Natural killer cell (primary cell): ENCODE measurements around the gene NUTM2A. TPM values are rescaled to one million over a fixed set of nuclear protein-coding genes. Genes with fewer than 3 reads are reported as not detected.
"Not testable (repeated sequence)": the region's sequence is repeated elsewhere in the genome, so short reads cannot be mapped to it uniquely, and the experiment has no call there.

Experiments used
- ATAC-seq, 3 donors: fragments of 150-1000 bp in 2 of 3; fragments of 200-7000 bp in 1 of 3; cut with Tn5 transposase; 1 replicate in 1 of 3; 2 replicates in 2 of 3; pipeline ENCODE4 v1.10.0; 2021; ENCODE audit warnings: mild to moderate bottlenecking in 2 of 3, moderate library complexity in 2 of 3
- DNase-seq, 2 donors: peaks; one replicate each; pipeline versions ENCODE4 v3.0.0 to v3.0.0-alpha.2; 2013 to 2021; ENCODE audit warnings: mixed read lengths in 1 of 2
- H3K27ac ChIP-seq: one replicate; pipeline ENCODE4 v1.5.1; 2013; ENCODE audit warnings: mild to moderate bottlenecking, low read length
- H3K27me3 ChIP-seq: one replicate; pipeline ENCODE4 v1.6.1; 2013; ENCODE audit warnings: low read length; ENCODE audit not compliant: control insufficient read depth, insufficient read depth
- H3K36me3 ChIP-seq: one replicate; pipeline ENCODE4 v1.6.1; 2013; ENCODE audit warnings: low read length; ENCODE audit not compliant: control insufficient read depth, insufficient read depth
- H3K4me1 ChIP-seq: one replicate; pipeline ENCODE4 v1.6.1; 2013; ENCODE audit warnings: low read length; ENCODE audit not compliant: control insufficient read depth, insufficient read depth
- H3K4me3 ChIP-seq: one replicate; pipeline ENCODE4 v1.5.1; 2013; ENCODE audit warnings: low read length
- H3K9me3 ChIP-seq: one replicate; pipeline ENCODE4 v1.6.1; 2013; ENCODE audit warnings: low read length; ENCODE audit not compliant: control insufficient read depth, insufficient read depth
- H3K27ac Mint-ChIP-seq, 2 donors: one replicate each; pipeline ENCODE4 v1.8.0; 2022; ENCODE audit warnings: mild to moderate bottlenecking in 2 of 2, mixed read lengths in 2 of 2, moderate library complexity in 1 of 2
- H3K27me3 Mint-ChIP-seq, 2 donors: one replicate each; pipeline ENCODE4 v1.8.0; 2022; ENCODE audit warnings: low read depth in 2 of 2, mixed read lengths in 2 of 2
- H3K36me3 Mint-ChIP-seq: one replicate; pipeline ENCODE4 v1.8.0; 2022; ENCODE audit warnings: mixed read lengths
- H3K4me1 Mint-ChIP-seq, 2 donors: one replicate each; pipeline ENCODE4 v1.8.0; 2022; ENCODE audit warnings: mixed read lengths in 2 of 2
- H3K4me3 Mint-ChIP-seq: one replicate; pipeline ENCODE4 v1.8.0; 2022; ENCODE audit warnings: mild to moderate bottlenecking, moderate library complexity, mixed read lengths
- H3K9me3 Mint-ChIP-seq, 2 donors: one replicate each; pipeline ENCODE4 v1.8.0; 2022; ENCODE audit warnings: mixed read lengths in 2 of 2
- WGBS: methylation state at CpG from one replicate; pipeline ENCODE4 v1.1.7; 2013; ENCODE audit warnings: missing lambda C conversion rate; ENCODE audit not compliant: insufficient coverage; 5-methylcytosine and 5-hydroxymethylcytosine counted together
- intact Hi-C: fragments of 100-400 bp; cut with micrococcal nuclease; formaldehyde crosslinking; loops from one replicate; pipeline ENCODE4 v1.14.2; 2022
- total RNA-seq, 4 donors: library from RNA; stranded (reverse); fragments of 120-200 nt in 1 of 4; gene quantifications; one replicate each; pipeline versions ENCODE4 v1.2.3 to v1.2.4, GENCODE V29; 2013 to 2022

Gene NUTM2A
- total RNA-seq, 3 donors from 2014 or later (not counting 1 experiment from before 2014, with no cell fraction given) = 0.93 to 1.7 (median 1.5) TPM

DNA sequence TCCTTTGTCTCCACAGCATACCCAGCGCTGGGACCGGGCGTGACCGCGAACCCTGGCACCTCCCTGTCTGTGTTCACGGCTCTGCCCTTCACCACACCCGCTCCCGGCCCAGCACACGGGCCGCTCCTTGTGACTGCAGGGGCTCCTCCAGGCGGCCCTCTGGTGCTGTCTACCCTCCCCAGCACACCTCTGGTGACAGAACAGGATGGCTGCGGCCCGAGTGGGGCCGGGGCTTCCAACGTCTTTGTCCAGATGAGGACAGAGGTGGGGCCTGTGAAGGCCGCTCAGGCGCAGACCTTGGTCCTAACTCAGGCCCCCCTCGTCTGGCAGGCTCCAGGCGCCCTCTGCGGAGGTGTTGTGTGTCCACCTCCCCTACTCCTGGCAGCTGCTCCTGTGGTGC is 3.0 kb downstream of the NUTM2A start:
- H3K9me3 ChIP-seq, H3K27ac Mint-ChIP-seq, DNase-seq, H3K4me3 ChIP-seq, H3K27ac ChIP-seq, H3K9me3 Mint-ChIP-seq, H3K4me1 ChIP-seq, ATAC-seq, intact Hi-C loops, H3K4me1 Mint-ChIP-seq, H3K27me3 ChIP-seq, H3K36me3 Mint-ChIP-seq, H3K27me3 Mint-ChIP-seq, H3K4me3 Mint-ChIP-seq, H3K36me3 ChIP-seq: not testable (repeated sequence)
- WGBS = 97% methylated on average over 5 of the region's 20 CpGs

GRCh38 chr10:87229211-87229610 is 4.0 kb downstream of the NUTM2A start:
- H3K4me3 ChIP-seq, H3K36me3 Mint-ChIP-seq, H3K27ac ChIP-seq, H3K27me3 Mint-ChIP-seq, ATAC-seq, intact Hi-C loops, H3K4me3 Mint-ChIP-seq, H3K27me3 ChIP-seq, H3K36me3 ChIP-seq, H3K27ac Mint-ChIP-seq, H3K4me1 Mint-ChIP-seq, DNase-seq, H3K9me3 ChIP-seq, H3K4me1 ChIP-seq, H3K9me3 Mint-ChIP-seq: not testable (repeated sequence)
- 93% methylated on average over 7 of the region's 9 CpGs for WGBS

- H3K27me3 Mint-ChIP-seq = not testable (repeated sequence)
Observed at GRCh38 chr10:87234854-87235253, 9.6 kb downstream of the NUTM2A start.

DNA sequence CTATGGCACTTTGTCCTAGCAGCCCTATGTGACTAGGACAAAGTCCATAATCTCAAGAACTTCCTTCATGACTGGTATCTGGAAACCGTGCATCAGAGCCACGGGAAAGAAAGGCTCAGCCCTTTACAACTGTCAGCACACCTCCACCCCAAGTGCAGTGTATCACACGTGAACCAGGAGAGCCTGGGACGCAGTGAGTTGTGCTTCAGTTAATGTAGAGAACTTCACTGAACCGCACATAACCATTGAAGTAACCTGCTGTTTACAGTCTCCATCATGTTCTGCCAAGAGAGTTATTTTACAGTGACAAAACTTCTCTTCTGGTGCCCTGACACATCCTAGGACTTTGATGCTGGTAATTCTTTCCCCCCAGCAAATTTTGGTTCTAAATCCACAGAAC is 12.0 kb downstream of the NUTM2A start:
- H3K4me3 Mint-ChIP-seq, H3K9me3 ChIP-seq: not testable (repeated sequence)
- 93% methylated on average over 3 of the region's 5 CpGs for WGBS

More at GRCh38 chr10:87234854-87235253, 9.6 kb downstream of the NUTM2A start:
- ATAC-seq, H3K36me3 ChIP-seq, H3K4me3 Mint-ChIP-seq, H3K4me1 ChIP-seq, H3K4me3 ChIP-seq, H3K27me3 ChIP-seq, H3K4me1 Mint-ChIP-seq, H3K36me3 Mint-ChIP-seq, H3K27ac ChIP-seq, DNase-seq, H3K27ac Mint-ChIP-seq, H3K9me3 ChIP-seq, intact Hi-C loops, H3K9me3 Mint-ChIP-seq: not testable (repeated sequence)
- no CpG with 5 or more reads among the region's 7 CpGs for WGBS

DNA sequence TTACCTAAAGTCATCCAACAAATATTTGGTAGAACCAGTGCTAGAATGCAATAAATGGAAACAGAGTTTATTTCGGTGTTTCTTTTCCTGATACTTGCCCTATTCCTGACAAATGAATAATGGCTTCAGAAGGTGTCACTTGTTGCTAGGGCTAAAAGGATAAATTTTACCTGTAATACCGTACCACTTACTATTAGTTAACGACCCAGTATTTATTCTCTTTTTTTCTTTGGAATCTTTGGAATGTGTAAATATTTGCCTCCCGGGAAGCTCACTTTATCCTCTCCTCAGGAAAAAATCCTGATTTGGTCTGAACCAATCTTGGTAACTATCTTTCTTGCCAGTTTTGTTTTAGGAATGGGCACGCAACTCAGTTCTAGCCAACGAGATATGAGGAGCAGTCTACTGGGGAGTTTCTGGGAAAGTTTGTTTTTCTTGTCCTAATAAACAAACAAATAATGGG is 14.1 kb downstream of the NUTM2A start:
- H3K9me3 ChIP-seq, H3K27me3 Mint-ChIP-seq, H3K27ac Mint-ChIP-seq, ATAC-seq, H3K9me3 Mint-ChIP-seq, H3K4me1 ChIP-seq, H3K4me1 Mint-ChIP-seq, H3K4me3 ChIP-seq, H3K27ac ChIP-seq, H3K36me3 ChIP-seq, H3K27me3 ChIP-seq, H3K36me3 Mint-ChIP-seq, intact Hi-C loops, DNase-seq, H3K4me3 Mint-ChIP-seq: not testable (repeated sequence)
- WGBS = no CpG with 5 or more reads among the region's 6 CpGs

More for the DNA sequence above, 12.0 kb downstream of the NUTM2A start:
- ATAC-seq, intact Hi-C loops, DNase-seq, H3K9me3 Mint-ChIP-seq, H3K4me1 Mint-ChIP-seq, H3K36me3 ChIP-seq, H3K4me3 ChIP-seq, H3K27me3 ChIP-seq, H3K27ac ChIP-seq, H3K27ac Mint-ChIP-seq, H3K36me3 Mint-ChIP-seq, H3K27me3 Mint-ChIP-seq, H3K4me1 ChIP-seq: not testable (repeated sequence)

DNA sequence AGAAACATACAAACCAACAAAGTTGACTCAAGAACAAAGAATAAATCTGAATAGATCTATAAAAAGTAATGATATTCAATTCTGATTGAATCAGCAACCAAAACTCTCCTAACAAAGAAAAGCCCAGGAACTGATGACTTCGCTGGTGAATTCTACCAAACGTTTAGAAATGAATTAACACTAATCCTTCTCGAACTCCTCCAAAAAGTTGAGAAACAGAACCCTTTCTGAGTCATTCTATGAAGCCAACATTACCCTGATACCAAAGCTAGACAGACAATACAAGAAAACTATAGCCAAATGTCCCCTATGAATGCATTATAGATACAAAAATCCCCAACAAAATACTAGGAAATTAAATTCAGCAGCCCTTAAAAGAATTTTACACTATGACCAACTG is 16.9 kb downstream of the NUTM2A start:
- H3K4me1 ChIP-seq, H3K9me3 ChIP-seq, ATAC-seq, H3K27me3 ChIP-seq, H3K27ac Mint-ChIP-seq, H3K27me3 Mint-ChIP-seq, H3K36me3 Mint-ChIP-seq, DNase-seq, H3K9me3 Mint-ChIP-seq, H3K27ac ChIP-seq, H3K4me3 Mint-ChIP-seq, H3K4me1 Mint-ChIP-seq, H3K36me3 ChIP-seq, H3K4me3 ChIP-seq, intact Hi-C loops: not testable (repeated sequence)
- 75% methylated on average over 3 of the region's 3 CpGs for WGBS

GRCh38 chr10:87247335-87247734 is 22.1 kb downstream of the NUTM2A start:
- H3K4me1 Mint-ChIP-seq, H3K27me3 ChIP-seq, H3K27ac ChIP-seq, H3K27ac Mint-ChIP-seq, DNase-seq, H3K27me3 Mint-ChIP-seq, H3K9me3 Mint-ChIP-seq, H3K36me3 Mint-ChIP-seq, H3K4me3 ChIP-seq, H3K9me3 ChIP-seq, H3K4me1 ChIP-seq, H3K36me3 ChIP-seq, H3K4me3 Mint-ChIP-seq, intact Hi-C loops: not testable (repeated sequence)
- WGBS = no CpG with 5 or more reads among the region's 3 CpGs
- peak in 1 of 3 donors; percentile 30 for ATAC-seq

DNA sequence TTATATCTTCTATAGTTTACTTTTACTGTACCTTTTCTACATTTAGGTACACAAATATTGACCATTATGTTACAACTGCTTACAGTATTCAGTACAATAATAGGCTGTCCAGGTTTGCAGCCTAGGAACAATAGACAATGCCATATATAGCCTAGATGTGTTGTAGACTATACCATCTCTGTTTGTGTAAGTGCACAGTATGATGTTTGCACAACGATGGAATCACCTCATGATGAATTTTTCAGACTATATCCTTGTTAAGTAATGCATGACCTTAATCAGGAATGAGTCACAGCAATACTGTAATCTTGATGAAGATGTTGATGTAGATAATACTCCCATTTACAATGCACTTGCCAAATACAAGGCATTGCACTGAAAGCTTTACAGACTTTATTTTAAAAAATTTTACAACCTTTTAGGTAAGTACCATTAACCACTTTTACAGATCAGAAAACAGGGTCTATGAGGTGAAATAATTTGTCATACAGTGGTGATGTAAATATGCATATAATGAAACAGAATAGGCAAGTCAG is 23.6 kb downstream of the NUTM2A start:
- H3K36me3 ChIP-seq, H3K4me1 Mint-ChIP-seq, H3K9me3 ChIP-seq, H3K9me3 Mint-ChIP-seq, H3K27ac Mint-ChIP-seq, H3K27me3 ChIP-seq, H3K36me3 Mint-ChIP-seq, H3K4me3 ChIP-seq, H3K27ac ChIP-seq, H3K4me1 ChIP-seq, intact Hi-C loops, H3K27me3 Mint-ChIP-seq, H3K4me3 Mint-ChIP-seq, DNase-seq: not testable (repeated sequence)
- peak in 1 of 3 donors; percentile 60 for ATAC-seq
- no CpG with 5 or more reads among the region's 1 CpG for WGBS
